NT2/D1 (cell line): Measurements from ENCODE around the gene DNAJB6.

Experiments used
- SUZ12 ChIP-seq: IDR thresholded peaks from 2 replicates; pipeline ENCODE4 v1.6.1; 2011; ENCODE audit not compliant: insufficient read length, insufficient read depth; ENCODE audit errors: extremely low read depth
- ZNF274 ChIP-seq: IDR thresholded peaks from 2 replicates; pipeline ENCODE4 v1.6.1; 2011; ENCODE audit warnings: mild to moderate bottlenecking, low read depth, low read length

GRCh38 chr7:157292770-157293412 is 43.9 kb upstream of the DNAJB6 start:
- no peak for TF ChIP-seq SUZ12
- TF ChIP-seq ZNF274: no peak
